ENCODE data around the gene PPM1K.

Gene PPM1K

GRCh38 chr4:88216395-88216794 lies 68.0 kb downstream of the PPM1K start:
- no peak for DNase-seq (ENCODE audit: low spot score)

GRCh38 chr4:88215351-88215750 lies 69.0 kb downstream of the PPM1K start:
- DNase-seq (ENCODE audit: low spot score), result no peak

GRCh38 chr4:88212253-88212561 lies 72.2 kb downstream of the PPM1K start:
- DNase-seq (ENCODE audit: low spot score), result no peak

- DNase-seq (ENCODE audit: low spot score), result peak; percentile 74
These were observed 72.7 kb downstream of the PPM1K start for GRCh38 chr4:88211473-88212252.

- DNase-seq (ENCODE audit: low spot score), result no peak
These were observed 76.2 kb downstream of the PPM1K start for GRCh38 chr4:88208156-88208555.

Data from COLO829 (cell line).